T-helper 2 cell treated with Interferon-gamma antibody and Interleukin-4, amounts not matched to agents 100 ng/mL and 5 ng/mL, for 36 hours (primary cell): Measurements from ENCODE around the gene OTULIN. TPM values are rescaled to one million over a fixed set of nuclear protein-coding genes. Genes with fewer than 3 reads are reported as not detected.

ENCODE experiments used
- intact Hi-C: fragments of 100-400 bp; cut with micrococcal nuclease; formaldehyde crosslinking; loops from one replicate; pipeline ENCODE4 v1.15.1; 2023
- total RNA-seq: library from RNA; stranded (reverse); gene quantifications from 2 replicates; pipeline ENCODE4 v1.2.3, GENCODE V29; 2022

OTULIN gene
- total RNA-seq, 1 donor from 2014 or later, result 62.6 TPM

DNA sequence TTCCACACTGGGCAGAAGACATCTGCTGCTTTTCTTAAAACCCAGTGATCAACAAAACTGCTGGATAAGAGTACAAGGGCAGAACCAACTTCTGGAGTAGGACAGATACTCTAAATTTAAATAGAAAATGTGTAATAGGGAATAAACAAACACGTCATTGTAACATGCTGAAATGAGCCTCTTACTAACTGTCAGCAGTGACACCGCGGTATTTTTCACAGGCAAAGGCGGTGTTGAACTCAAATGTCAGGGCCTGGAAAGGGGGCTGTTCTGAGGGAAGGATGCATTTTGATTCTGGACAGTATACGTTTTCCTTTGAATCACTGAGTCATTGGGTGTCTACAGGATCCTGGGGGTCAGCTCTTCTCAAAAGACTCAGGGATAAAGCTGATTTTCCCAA, 73.5 kb downstream of the OTULIN start:
- intact Hi-C loops, result no loop called here

DNA sequence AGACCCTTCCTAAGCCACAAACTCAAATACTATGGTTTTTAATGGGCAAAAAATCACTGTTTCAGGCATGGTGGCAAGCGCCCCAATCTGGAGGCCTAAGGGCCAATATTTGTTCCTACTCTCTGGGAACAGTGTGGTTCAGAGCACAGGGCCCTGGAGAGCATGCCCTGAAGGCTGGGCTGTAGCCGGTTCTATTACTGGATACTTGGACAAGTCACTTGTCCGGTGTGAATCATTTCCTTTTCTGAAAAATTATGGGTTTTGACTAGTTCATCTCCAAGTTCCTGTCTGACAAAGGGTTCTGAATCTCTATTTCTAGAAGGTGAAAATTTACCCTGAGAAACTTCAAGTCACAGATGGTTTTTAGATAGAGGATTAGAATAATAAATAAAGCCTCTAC, 75.0 kb downstream of the OTULIN start:
- intact Hi-C loops, result no loop called here

DNA sequence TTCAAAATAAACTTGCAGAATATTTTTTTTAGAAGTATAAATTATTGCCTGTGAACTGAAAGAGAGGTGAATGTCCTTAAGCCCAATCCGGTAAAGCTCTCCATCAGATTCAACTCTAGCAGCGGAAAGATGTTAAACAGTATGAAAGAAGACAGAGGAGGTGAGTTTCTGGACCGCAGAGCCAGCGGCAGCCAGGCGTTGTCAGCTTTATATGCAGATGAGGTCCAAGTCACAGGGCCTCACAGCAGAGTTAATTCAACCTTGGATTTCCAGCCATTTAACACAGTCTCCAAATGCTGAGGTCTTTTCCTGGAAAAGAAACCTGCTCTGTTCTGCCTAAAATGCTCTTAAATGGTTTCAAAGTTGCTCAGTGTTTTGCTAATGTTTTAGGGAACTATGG, 75.5 kb downstream of the OTULIN start:
- intact Hi-C loops, result no loop called here

DNA sequence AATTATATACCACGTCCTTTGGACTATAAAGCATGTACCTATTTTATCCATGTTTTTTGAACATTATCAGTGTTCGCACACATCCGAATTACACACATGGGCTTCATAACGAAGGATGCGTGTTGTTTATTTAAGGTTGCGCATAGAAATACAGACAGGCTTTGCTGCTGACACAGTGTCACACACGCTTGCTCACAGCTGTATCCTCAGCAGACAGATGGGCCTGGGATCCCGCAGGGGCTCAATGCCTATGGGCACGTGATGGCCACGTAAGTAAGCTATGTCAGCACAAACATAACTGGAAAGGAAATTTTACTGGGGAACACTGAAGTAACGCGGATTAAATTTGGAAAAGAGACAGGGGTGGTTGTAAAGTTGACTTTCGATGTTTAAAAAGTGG, 76.6 kb downstream of the OTULIN start:
- intact Hi-C loops, result no loop called here

DNA sequence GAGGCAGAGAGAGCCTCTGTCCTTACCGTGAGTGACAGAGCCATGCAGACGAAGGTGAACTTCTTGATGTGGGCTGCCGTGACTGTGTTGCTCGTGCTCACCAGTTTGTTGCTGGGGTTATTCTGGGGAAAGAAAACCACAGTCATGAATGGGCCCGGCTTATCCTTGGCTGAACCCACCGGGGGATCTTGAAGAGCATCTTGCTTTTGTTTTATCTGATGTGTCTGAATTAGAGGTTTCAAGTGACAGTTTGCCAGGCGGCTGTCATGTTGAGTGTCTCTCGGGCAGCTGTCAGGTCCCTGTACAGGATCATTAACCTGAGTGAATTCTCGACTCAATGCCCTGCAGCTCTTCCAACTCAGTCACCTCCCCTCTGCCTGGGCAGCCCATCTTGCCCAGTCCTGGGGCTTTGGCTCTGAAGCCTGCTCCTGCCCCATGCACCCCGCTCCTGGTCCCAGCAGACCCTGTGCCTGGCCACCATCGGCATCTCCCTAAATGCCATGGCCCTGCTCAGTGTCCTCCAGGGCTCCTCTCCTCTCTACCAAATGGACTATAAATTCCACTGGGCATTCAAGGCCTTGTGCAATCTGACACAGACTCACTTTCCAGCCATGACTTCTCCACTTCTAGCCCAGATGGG, 77.4 kb downstream of the OTULIN start:
- intact Hi-C loops, result no loop called here

DNA sequence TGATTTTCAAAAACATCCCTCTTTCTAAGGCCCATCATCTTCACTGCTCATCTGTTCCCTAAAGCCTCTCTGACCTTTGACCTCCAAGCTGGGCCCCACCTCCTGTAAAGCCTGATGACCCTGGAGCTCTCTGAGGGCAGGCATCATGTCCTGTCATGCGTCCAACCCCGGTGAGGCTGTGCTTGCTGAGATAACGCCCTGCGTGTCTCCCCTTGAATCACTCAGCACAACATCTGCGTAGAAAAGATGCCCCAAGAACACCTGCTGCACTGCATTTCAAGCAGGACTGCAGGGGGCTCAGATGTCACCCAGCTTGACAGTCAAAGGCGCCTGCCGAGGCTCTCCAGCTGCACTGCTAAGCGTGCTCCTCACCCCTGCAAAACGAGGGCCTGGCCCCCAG, 78.0 kb downstream of the OTULIN start:
- intact Hi-C loops, result no loop called here

DNA sequence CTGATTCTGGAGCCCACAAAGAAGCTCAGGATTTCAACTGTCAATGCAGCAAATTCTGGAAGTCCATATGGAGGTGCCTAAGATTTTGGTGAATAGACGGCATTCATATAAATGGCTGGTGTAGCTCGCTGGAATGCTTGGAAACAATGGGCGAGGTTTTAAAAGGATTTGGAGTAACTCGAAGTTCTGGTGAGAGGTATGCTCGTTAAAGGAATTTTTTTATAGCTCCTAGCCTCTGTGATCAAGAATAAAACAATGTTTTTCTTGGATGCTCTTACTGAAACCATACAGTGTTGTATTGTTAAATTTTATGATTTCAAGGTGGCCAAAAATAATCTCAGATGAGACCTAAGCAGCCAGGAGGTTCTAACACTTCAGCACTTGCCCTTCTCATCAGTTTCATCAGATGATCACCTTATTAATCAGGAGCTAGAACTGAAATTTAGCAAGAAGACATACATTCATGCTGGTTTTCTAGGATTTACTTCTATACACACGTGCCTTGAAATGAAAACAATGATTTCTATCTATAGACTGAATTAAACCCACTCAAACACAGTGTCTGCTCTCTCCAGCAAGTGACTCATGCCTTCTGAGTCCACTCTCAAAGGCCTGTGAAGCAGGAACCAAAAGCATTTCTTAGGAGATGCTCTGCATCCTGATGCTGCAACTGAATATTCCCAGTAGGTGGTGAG, 79.2 kb downstream of the OTULIN start:
- intact Hi-C loops, result no loop called here

DNA sequence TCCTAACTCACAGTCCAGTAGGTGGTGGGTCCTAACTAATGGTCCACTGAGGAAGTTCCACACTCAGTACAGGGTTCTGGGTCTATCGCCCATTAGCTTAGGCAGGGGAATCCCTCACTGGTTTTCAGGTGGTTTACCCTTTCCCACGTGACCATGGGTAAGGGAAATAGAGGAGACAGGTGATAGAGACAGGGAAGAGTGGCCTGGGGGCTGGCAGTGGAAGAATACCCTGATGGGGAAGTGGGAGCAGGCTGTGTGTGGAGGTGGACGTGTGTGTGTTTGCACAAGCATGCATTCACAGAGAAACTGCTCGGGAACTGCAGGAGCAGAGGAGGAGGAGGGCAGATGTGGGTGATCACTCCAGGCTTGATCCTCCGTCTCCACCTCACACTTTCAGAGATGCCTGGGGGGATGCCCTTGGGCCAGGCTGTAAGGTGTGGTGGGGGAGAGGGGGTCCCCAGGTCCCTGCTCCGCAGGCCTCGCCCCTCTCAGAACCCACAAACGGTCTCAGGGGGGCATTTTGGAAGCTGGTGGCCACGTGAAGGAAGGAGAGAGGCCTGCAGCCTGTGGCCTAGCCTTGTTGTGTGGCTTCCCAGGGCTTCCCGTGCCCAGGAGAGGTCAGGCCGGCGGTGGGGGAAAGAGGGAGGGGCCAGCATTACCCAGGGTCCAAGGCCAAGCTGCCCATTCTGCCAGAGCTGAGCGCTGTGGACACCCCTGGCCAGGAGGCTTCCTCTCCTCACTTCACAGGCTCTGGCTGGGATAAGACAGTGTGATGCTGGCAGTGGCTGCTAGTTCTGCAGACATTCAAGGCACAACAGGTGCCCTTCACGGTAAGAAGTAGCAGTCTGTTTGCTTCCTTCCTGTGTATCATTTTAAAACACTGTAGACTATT, 80.0 kb downstream of the OTULIN start:
- intact Hi-C loops, result no loop called here

DNA sequence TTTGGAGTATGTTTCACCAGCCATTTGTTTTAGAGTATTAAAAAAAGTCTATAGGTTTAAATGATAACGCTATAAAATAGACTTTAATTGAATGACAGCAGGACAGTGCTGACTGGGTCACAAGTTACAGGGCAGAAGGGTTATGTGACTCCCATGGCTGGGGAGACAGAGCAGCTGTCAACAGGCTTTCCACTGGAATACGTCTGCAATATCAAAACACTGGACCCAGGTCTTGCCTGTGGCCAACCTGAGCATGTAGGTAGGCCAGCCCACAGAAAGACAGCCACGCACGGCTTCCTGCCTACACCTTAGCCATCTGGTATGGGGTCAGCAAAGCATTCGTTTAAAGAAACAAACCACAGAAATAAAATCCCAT, 80.7 kb downstream of the OTULIN start:
- intact Hi-C loops, result no loop called here

DNA sequence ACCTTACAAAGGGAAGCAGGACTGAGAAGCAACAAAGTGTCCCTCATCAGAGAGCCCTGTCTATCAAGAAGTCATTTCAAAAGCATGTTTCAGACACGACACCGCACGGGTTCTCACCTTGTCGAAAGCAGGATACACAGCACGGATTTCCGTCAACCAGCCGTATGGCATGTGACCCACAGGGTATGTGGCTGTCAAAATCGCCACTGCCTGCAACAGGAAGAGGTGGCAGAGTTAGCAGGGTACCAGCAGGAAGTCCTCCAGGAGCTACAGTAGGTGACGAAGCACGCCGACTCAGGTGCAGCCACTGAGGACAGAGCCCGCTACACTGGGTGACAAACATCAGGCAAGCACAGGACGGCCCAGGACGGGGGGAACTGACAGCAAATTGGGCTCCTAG, 81.2 kb downstream of the OTULIN start:
- intact Hi-C loops, result no loop called here

DNA sequence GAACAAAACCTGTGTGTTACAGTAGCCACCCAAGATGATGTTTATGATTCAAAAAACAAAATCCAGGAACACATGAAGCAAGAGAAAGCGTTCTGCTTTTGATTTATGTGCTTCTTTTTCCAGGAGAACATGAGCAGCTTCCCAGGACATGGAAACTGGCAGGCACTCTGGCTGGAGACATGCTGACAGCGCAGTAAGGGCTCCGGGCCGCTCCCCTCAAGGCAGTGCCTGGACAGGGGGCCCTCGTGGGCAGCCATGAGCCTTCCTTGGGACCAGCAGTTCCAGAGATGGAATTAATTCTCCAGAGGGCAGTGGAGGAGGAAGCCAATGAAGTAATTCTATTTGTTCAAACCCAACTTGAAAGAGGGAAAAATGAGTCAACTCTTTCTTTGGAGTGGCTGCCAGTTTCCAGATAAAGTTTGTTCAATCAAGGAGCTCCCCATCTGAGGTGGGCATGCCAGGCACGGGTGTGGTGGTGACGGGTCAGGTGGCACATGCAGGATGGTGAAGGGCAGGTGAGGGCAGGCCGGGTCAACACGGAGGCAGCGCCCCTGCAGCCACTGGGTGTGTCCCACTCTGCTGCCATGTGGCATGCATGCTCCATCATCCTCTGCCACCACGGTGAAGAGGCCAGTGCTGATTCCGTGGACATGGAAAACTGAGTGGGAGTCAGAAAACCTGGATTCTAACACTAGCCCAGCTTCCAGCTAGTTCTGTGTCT, 83.8 kb downstream of the OTULIN start:
- intact Hi-C loops, result no loop called here

Other genes with a start within 250 kb of the OTULIN start
- 36.3 and 40.5 TPM in 2 replicates for gene OTULINL, start 82.9 kb upstream of the OTULIN start, total RNA-seq
- gene ANKH, start 207.1 kb downstream of the OTULIN start, total RNA-seq, result 73.4 and 74.8 TPM in 2 replicates